ENCODE data around the gene IQGAP3.
"Not testable (repeated sequence)": the region's sequence is repeated elsewhere in the genome, so short reads cannot be mapped to it uniquely, and the experiment has no call there.

IQGAP3 gene

DNA sequence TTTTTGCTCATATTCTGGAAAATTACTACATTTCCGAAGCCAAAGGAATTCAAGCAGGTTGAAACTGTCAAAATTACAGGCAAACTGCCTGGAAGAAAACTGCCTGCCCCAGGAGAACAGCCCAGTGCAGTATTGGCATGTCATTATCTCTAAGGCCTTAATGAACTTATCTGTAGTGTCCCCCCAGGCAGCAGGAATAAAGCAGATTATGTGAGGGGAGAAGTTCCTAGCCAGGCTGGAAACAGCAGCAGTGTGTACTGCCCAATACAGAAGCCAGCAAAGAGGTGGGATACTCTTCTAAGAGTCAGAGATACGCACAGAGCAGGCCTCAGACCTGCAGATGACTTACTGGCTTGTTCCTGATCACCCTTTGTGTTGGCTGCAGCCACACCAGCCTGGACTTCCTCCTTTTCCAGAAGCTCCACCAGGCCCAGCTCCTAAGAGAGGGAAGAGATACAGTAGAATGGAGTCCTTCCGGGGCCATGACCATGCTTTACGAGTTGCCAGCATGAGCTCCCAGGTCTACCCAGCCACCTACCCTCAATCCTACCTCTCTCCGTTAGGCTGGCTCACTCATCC lies 11.7 kb downstream of the IQGAP3 start:
- DNase-seq, result no peak

GRCh38 chr1:156559797-156560385 lies 12.5 kb downstream of the IQGAP3 start:
- no peak for DNase-seq

GRCh38 chr1:156559086-156559796 lies 13.1 kb downstream of the IQGAP3 start:
- DNase-seq, result no peak

- DNase-seq, result no peak
Observed at GRCh38 chr1:156556354-156556753, 16.0 kb downstream of the IQGAP3 start.

DNA sequence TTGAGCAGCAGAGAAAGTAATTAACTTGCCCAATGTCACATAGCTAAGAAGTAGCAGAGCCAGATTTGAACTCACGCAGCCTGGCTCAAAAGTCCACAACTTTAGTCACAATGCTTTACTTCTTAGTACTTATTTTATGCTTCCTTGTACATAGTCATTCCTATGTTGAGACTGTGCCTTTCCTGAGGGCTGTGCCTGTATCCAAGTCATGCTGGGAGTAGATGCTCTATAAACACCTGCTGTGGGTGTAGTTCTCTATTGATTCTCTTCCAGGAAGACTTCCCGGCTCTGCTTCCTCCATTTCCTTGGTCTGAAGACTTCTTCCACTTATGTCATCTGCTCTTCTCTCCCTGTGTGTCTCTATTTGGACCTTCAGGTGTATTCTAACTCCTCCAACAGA lies 16.6 kb downstream of the IQGAP3 start:
- no peak for DNase-seq

DNA sequence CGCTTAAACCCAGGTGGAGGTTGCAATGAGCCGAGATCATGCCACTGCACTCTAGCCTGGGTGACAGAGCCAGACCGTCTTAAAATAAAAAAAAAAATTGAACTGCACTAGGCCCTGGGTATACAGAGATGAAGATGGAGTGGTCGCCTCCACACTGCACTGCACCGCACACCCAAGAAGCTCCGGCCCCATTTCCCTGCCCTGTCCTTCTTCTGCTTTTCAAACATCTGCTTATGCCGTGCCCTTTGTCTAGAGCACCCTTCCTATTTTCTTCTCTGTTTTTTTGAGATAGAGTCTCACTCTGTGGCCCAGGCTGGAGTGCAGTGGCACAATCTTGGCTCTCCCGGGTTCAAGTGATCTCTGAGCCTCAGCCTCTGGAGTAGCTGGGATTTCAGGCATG lies 17.4 kb downstream of the IQGAP3 start:
- no peak for DNase-seq

DNA sequence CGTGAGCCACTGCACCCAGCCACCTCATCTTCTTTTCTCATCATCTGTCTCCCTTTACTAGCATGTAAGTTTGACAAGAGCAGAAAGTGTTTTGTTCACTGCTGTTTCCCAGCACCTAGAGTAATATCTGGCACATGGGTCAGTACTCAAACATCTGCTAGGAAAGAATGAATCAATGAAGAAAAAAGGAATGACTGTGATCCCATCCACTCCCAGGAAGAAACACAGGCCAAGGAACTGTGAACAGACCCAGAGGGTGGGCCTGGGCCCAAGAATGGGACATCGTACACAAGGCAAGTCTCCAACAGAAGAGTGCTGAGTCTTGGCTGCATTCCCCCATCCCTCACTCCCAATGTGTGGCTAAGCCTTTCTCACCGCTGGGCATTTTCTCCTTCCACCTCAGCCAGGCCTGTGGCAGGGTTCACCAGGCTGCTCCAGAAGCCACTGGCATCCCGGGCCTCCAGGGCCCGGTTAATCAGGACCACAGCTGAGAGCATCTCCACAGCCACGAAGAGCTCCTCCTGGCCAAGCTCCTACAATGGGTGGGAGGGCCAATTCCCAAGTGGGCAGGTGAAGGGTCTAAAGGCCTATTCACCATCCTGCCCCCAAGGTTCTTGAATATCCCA lies 18.4 kb downstream of the IQGAP3 start:
- no peak for DNase-seq

DNA sequence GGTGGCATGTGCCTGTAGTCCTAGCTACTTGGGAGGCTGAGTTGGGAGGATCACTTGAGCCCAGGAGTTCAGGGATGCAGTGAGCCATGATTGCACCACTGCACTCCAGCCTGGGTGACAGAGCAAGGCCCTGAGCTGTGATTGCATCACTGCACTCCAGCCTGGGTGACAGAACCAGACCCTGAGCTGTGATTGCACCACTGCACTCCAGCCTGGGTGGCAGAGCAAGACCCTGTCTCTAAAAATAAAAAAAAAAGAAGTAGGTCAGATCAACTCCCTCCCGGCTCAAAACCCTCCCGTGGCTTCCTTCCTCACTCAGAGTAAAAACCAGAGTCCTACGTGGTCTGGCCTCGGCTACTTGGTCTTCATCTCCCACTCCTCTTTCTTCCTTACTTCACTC lies 19.4 kb downstream of the IQGAP3 start:
- not testable (repeated sequence) for DNase-seq

DNA sequence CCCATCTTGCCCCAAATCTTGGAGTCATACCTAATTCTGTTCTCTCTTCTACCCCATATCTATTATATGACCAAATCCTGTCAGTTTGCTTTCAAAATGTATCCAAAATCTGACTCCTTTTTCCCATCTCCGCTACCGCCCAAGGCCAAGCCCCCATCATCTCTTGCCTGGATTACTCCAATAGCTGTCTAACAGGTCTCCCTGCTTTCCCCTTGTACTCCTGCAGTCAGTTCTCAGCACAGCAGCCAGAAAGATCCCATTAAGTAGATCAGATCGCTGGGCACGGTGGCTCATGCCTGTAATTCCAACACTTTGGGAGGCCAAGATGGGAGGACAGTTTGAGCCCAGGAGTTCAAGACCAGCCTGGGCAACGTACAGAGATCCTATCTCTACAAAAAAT lies 19.8 kb downstream of the IQGAP3 start:
- DNase-seq, result no peak

GRCh38 chr1:156551869-156552268 lies 20.5 kb downstream of the IQGAP3 start:
- DNase-seq, result no peak

DNA sequence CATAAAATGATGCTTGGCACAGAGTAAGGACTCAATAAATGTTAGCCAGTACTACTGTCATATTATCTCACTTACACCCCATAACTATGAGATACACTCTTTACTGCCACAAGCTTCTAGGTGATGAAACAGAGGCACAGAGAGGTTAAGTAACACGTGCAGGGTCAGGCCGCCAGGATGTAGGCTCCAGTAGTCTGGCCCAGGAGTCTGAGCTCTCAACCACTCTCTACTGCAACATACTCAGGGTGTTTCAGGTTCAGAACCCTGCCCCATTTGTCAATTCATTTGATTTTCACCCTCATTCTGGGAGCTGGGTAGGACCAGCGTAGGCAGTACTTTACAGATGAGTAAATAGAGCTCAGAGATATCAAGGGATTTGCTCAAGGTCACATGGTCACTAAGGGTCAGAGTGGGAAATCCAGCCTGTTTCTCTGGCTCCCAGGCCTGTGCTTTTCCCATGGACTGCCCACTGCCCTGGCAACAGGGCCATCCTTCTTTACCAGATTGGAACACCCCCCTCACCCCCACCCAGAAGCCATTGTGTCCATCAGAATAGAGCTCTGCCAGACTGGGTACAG lies 21.2 kb downstream of the IQGAP3 start:
- DNase-seq, result no peak

DNA sequence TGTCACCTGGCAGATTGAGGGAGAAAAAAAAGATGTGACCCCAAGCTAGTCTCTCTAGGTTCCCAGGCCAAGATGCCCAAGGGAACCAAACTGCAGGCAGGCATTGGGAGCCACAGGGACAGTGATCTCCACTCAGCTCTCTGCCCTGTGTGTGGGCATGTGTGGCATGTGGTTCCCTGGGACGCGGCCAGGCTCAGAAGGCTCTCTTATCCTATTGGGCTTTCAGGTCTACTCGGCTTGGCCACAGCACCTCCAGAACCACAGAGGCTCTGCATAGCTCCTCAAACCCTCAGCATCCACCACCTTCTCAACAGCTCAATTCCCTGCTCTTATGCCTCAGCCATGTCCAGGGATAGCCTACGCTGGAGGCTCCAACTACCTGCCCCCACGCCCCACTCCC lies 22.0 kb downstream of the IQGAP3 start:
- DNase-seq, result no peak

GRCh38 chr1:156549831-156550230 lies 22.5 kb downstream of the IQGAP3 start:
- no peak for DNase-seq

- DNase-seq, result no peak
Observed at GRCh38 chr1:156549390-156549789, 23.0 kb downstream of the IQGAP3 start.

DNA sequence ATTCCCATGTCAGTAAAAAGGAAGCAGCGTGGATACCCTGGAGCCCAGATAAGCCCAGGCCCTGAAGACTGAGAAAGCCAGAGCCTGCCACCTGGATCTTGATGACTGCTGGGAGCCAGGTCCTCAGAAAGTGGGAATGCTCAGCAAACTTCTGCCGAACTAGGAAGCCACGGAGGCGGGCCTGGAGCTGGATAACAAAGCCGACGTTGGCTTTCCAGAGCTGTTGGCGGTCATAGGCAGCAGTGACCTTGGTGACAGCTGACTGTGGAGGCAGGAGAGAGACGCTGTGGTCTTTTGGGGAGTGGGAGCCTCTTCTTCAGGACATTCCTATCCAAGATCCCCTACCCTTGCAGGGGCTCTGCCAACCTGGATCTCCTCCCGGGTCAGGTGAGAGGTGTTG lies 24.4 kb downstream of the IQGAP3 start:
- DNase-seq, result no peak

DNA sequence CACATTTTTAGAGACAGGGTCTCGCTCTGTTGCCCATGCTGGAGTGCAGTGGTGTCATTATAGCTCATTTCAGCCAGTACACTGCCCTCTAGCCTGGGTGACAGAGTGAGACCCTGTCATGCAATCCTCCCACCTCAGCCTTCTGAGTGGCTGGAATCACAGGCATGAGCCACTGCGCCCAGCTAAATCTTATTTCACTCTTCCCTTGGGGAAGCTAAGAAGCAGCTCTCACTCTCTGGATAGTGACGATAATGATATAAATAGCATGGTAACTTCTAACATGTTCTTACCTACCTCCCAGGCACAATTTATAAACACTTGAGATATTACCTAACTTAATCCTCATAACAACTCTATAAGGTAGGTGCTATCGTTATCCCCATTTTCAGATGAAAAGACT lies 24.9 kb downstream of the IQGAP3 start:
- no peak for DNase-seq

DNA sequence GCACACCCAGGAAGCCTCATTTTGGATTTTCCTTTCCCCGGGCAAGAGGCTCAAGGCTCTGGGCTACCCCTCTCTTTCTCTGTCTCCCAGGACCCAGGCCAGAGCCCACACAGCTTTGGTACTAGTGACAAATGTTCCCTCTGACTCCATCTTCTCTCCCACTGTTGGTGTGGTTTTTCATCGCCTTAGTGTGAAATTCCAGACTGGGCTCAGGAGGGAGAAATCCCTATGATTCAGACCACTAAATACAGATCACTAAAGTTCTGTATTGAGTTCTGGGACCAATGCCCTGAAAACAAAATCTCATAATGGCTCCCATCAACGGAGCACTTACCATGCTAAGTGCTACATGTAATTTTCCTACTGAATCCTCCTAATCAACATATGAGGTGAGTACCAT lies 26.1 kb downstream of the IQGAP3 start:
- DNase-seq, result no peak

DNA sequence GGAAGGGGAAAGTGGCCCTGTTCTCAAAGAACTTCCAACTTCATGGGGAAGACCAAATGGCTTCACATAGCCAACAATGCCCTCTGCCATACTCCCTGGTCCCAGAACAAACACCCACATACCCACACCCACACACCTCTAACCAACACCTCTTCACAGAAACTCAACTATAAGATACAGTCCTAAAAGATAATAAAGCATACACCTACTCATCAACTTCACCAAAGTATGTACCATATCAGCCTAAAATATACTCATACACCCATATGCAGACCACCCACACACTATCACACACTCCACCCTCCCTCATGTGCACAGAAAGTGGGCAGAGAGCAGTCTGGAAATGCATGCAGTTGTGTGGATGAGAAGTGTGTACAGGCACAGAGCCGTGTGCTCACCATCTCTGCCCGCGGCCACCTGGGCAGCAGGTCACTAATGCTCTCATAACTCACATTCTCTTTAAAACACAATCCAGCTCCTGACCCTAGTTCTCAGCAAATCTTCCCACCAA lies 27.7 kb downstream of the IQGAP3 start:
- no peak for DNase-seq

DNA sequence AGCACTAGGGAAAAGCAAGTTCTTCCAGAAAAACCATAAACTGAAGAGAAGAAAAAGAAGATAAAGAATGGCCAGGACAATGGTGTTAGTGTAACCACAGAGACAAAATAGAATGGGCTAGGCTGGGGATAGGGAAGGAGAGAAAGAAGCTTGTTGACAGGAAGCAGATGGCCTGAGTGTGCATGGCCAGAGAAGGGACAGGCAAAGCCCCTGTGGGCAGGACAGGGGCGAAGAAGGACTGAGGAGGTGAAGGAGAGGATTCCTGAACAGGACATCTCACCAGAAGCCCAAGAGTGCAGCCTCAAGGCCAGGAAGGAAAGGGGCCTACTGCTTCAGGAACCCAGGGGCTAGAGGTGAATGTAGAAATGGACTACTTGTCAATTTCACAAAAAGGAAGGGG lies 29.3 kb downstream of the IQGAP3 start:
- no peak for DNase-seq

DNA sequence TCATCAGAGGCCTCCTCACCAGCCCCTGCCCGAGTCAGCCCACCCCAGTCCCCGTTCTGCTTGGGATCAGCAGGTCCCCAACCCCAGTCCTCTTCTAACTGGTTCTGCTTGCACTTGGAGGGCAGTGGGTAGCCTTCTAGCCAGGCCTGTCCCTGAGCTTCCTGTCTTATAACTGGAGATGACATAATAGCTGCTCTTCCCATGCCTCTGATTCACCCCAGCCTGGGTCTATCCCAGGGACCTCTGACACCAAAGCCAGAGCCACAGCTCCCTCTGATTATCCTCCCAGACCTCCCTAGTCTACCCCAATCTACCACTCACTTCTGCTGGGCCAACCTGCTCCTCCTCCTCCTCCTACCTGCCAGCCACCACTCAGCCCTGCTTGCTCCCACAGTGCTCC lies 31.4 kb downstream of the IQGAP3 start:
- DNase-seq, result no peak

- DNase-seq, result no peak
Observed at GRCh38 chr1:156539818-156540355, 32.5 kb downstream of the IQGAP3 start.

GRCh38 chr1:156538711-156539440 lies 33.5 kb downstream of the IQGAP3 start:
- no peak for DNase-seq

DNA sequence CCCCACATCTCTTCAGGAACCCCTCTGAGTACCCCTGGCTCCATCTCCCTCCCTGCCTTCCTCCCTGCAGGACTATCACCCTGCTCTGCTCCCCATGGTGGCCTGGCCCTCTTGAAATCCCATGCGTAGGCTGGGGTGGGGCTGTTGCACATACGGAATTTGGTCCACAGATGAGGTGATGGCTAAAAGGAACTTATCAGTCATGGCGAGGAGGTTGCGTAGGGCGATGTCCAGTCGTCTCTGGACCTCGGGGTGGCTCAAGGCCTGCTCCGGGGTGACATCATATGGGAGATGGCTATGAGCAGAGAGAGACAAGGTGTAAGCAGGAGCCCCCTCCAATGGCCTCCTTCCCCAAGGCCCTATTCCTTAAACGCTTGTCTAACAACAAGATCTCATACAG lies 35.3 kb downstream of the IQGAP3 start:
- no peak for DNase-seq
